Breast epithelium (tissue), 3 donors: ENCODE results near the gene CORO2B.

Experiments used
- POLR2A ChIP-seq: fragments of 450-650 bp; IDR thresholded peaks from one replicate; pipeline ENCODE4 v1.6.1; 2016; ENCODE audit warnings: antibody characterized with exemption, mild to moderate bottlenecking, moderate library complexity
- POLR2AphosphoS5 ChIP-seq, 3 donors: sonication (generic); formaldehyde crosslinking; IDR thresholded peaks; one replicate each; pipeline ENCODE4 v1.6.1; 2017; ENCODE audit warnings: antibody characterized with exemption in 3 of 3
- TF ChIP-seq, protein P1 (sequence below), 3 donors: fragments of 450-650 bp; IDR thresholded peaks; one replicate each; pipeline ENCODE4 v1.5.1; 2016 to 2017; ENCODE audit warnings: antibody characterized with exemption in 3 of 3, mild to moderate bottlenecking in 3 of 3, moderate library complexity in 3 of 3

GRCh38 chr15:68643216-68643830 lies 64.5 kb downstream of the CORO2B start:
- TF ChIP-seq POLR2A (no peak), POLR2AphosphoS5 (IDR thresholded peaks at IDR 0.05) (no peak)
- TF ChIP-seq, protein P1, sequence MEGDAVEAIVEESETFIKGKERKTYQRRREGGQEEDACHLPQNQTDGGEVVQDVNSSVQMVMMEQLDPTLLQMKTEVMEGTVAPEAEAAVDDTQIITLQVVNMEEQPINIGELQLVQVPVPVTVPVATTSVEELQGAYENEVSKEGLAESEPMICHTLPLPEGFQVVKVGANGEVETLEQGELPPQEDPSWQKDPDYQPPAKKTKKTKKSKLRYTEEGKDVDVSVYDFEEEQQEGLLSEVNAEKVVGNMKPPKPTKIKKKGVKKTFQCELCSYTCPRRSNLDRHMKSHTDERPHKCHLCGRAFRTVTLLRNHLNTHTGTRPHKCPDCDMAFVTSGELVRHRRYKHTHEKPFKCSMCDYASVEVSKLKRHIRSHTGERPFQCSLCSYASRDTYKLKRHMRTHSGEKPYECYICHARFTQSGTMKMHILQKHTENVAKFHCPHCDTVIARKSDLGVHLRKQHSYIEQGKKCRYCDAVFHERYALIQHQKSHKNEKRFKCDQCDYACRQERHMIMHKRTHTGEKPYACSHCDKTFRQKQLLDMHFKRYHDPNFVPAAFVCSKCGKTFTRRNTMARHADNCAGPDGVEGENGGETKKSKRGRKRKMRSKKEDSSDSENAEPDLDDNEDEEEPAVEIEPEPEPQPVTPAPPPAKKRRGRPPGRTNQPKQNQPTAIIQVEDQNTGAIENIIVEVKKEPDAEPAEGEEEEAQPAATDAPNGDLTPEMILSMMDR (IDR thresholded peaks at IDR 0.05): no peak
